SU-DHL-6 (cell line): ENCODE measurements around the gene INPP4B.

Source experiments
- H2AFZ ChIP-seq: fragments of 200-600 bp; sonication (generic); 2 replicates; pipeline ENCODE4 v1.6.1; 2014; ENCODE audit warnings: low read depth, mild to moderate bottlenecking, moderate library complexity, mixed read lengths, antibody characterized with exemption, low read length; ENCODE audit not compliant: severe bottlenecking
- H3F3A ChIP-seq: fragments of 200-600 bp; shearing (Covaris generic); 2 replicates; pipeline ENCODE4 v1.6.0; 2016; ENCODE audit warnings: antibody characterized with exemption, mild to moderate bottlenecking; ENCODE audit not compliant: insufficient read depth
- H3K27ac ChIP-seq: fragments of 200-600 bp; sonication (generic); 2 replicates; pipeline ENCODE4 v1.5.1; 2016; ENCODE audit warnings: low read depth, mild to moderate bottlenecking, low read length, moderate library complexity, mixed read lengths
- H3K27me3 ChIP-seq: fragments of 200-600 bp; sonication (generic), shearing (Covaris generic); 2 replicates; pipeline ENCODE4 v1.6.0; 2014; ENCODE audit warnings: mild to moderate bottlenecking, low read length
- H3K36me3 ChIP-seq: fragments of 200-600 bp; sonication (generic); 2 replicates; pipeline ENCODE4 v1.6.1; 2014; ENCODE audit warnings: mild to moderate bottlenecking, low read length, mixed read lengths
- H3K4me2 ChIP-seq: fragments of 300-600, 200-600 bp; shearing (Covaris generic), sonication (generic); 2 replicates; pipeline ENCODE4 v1.6.0; 2014; ENCODE audit warnings: low read length, low read depth, mild to moderate bottlenecking; ENCODE audit not compliant: poor library complexity, severe bottlenecking
- H3K4me3 ChIP-seq: fragments of 200-600 bp; sonication (generic); 2 replicates; pipeline ENCODE4 v1.5.1; 2014; ENCODE audit warnings: antibody characterized with exemption, low read length, mild to moderate bottlenecking, mixed read lengths; ENCODE audit not compliant: insufficient read depth, poor library complexity, severe bottlenecking
- H3K79me2 ChIP-seq: fragments of 200-600 bp; sonication (generic); 2 replicates; pipeline ENCODE4 v1.6.1; 2014; ENCODE audit warnings: mild to moderate bottlenecking, low read length, moderate library complexity; ENCODE audit not compliant: insufficient read depth
- H3K9ac ChIP-seq: fragments of 200-600 bp; sonication (generic); 2 replicates; pipeline ENCODE4 v1.7.0; 2014; ENCODE audit warnings: mild to moderate bottlenecking, low read length
- H3K9me2 ChIP-seq: fragments of 200-600 bp; sonication (generic); replicated peaks from 2 replicates; pipeline ENCODE4 v1.6.1; 2014; ENCODE audit warnings: low read length; ENCODE audit not compliant: insufficient read depth
- H3K9me3 ChIP-seq: fragments of 200-600 bp; sonication (generic); 2 replicates; pipeline ENCODE4 v1.6.1; 2014; ENCODE audit warnings: low read length, mixed read lengths; ENCODE audit not compliant: insufficient read depth
- H4K20me1 ChIP-seq: fragments of 200-600 bp; sonication (generic); 2 replicates; pipeline ENCODE4 v1.6.1; 2014; ENCODE audit warnings: low read depth, mild to moderate bottlenecking, antibody characterized with exemption, low read length, moderate library complexity, mixed read lengths
- CTCF ChIP-seq: fragments of 200-600 bp; sonication (generic); IDR thresholded peaks from one replicate; pipeline ENCODE4 v1.5.1; 2017; ENCODE audit warnings: antibody characterized with exemption, mild to moderate bottlenecking, low read length, moderate library complexity; ENCODE audit not compliant: insufficient read depth, poor library complexity, severe bottlenecking
- EZH2phosphoT487 ChIP-seq: fragments of 200-600 bp; sonication (generic), shearing (Covaris generic); conservative IDR thresholded peaks from 2 replicates; pipeline ENCODE4 v1.6.1; 2018; ENCODE audit warnings: mild to moderate bottlenecking, antibody characterized with exemption, low read length, moderate library complexity, mixed read lengths

Gene INPP4B

GRCh38 chr4:142696334-142697122 lies 149.6 kb downstream of the INPP4B start:
- no peak overlapping the region for H2AFZ ChIP-seq
- no peaks in the 10 kb centered on the region for H3K9me2 ChIP-seq
- TF ChIP-seq EZH2phosphoT487 (no peak), CTCF (no peak)
- H3K27me3 ChIP-seq, result no peaks in the 10 kb centered on the region
- no peaks in the 10 kb centered on the region for H3F3A ChIP-seq
- H3K4me3 ChIP-seq, result no peak overlapping the region
- H4K20me1 ChIP-seq, result no peaks in the 10 kb centered on the region
- H3K9me3 ChIP-seq, result no peaks in the 10 kb centered on the region
- H3K4me2 ChIP-seq, result no peak overlapping the region
- no peaks in the 10 kb centered on the region for H3K36me3 ChIP-seq
- H3K27ac ChIP-seq, result no peak overlapping the region
- H3K9ac ChIP-seq, result no peak overlapping the region
- H3K79me2 ChIP-seq, result no peaks in the 10 kb centered on the region

- TF ChIP-seq EZH2phosphoT487 (no peak), CTCF (no peak)
- Histone ChIP-seq H3K79me2 (no peaks in the 10 kb centered on the region), H2AFZ (no peak overlapping the region), H3K27me3 (no peaks in the 10 kb centered on the region), H3K4me2 (no peak overlapping the region), H3K9me2 (no peaks in the 10 kb centered on the region), H3F3A (no peaks in the 10 kb centered on the region), H3K4me3 (no peak overlapping the region), H3K9ac (no peak overlapping the region), H3K27ac (no peak overlapping the region), H3K9me3 (no peaks in the 10 kb centered on the region), H4K20me1 (no peaks in the 10 kb centered on the region), H3K36me3 (no peaks in the 10 kb centered on the region)
These were observed 155.5 kb downstream of the INPP4B start for GRCh38 chr4:142690406-142691163.

DNA sequence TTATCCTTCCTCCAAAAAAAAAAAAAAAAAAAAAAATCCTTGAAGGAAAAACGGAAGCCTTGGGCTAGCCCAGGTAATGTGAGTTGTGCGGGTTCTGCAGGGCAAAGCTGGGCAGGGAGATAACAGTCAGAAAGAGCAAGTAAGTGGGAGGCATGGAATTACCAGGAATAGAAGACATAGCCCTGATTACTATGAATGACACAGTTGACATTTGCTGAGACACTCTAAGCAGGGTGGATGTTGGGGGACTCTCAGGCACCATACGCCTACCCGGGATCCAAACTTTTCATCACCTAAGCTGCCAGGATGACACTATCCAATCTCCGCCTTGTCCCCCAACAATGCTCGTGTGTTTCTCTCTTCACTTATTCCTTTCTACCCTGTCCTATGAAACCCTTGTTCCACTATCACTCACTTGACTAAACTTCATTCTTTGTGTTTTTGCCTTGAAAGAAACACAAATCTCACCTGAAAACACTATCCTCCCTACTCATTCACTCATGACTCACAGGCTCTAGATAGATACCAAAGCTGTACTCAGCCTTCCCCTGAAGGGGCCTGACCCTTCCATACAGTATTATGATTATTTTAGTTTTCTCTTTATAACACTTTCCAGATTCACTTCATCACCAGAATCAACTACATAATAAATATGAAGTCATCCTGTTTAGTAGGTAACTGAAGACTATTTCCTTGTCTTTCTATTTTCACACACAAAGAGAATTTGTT lies 158.4 kb downstream of the INPP4B start:
- Histone ChIP-seq H3K4me3 (no peak overlapping the region), H3K36me3 (no peaks in the 10 kb centered on the region), H3K9me2 (no peaks in the 10 kb centered on the region), H3K9ac (no peak overlapping the region), H3K27me3 (no peaks in the 10 kb centered on the region), H3K4me2 (no peak overlapping the region), H3K27ac (no peak overlapping the region), H3K79me2 (no peaks in the 10 kb centered on the region), H4K20me1 (no peaks in the 10 kb centered on the region), H2AFZ (no peak overlapping the region), H3K9me3 (no peaks in the 10 kb centered on the region), H3F3A (no peaks in the 10 kb centered on the region)
- TF ChIP-seq CTCF, result no peak
- no peak for TF ChIP-seq EZH2phosphoT487
